GM12878 (cell line): ENCODE measurements around the gene NHSL1. TPM values are rescaled to one million over a fixed set of nuclear protein-coding genes. Genes with fewer than 3 reads are reported as not detected.

Source experiments
- ATAC-seq: fragments of 200-7000 bp; cut with Tn5 transposase; 3 replicates; pipeline ENCODE4 v1.9.1; 2020; ENCODE audit warnings: mild to moderate bottlenecking, moderate library complexity
- BruUV-seq: library from RNA; stranded (reverse); fragments of 400-500 nt; replicated peaks from 2 replicates; lab custom pipeline; 2021; lab: Mats Ljungman, UMichigan
- CTCF ChIA-PET: fragments of 300-600 bp; sonication (Branson Sonifier 250); formaldehyde crosslinking; extraction: SDS; loops from one replicate; lab custom pipeline; 2021; ENCODE audit warnings: inconsistent platforms; lab: Yijun Ruan, JAX
- POLR2A ChIA-PET: fragments of 350-600 bp; formaldehyde crosslinking; extraction: SDS; loops from one replicate; lab custom pipeline; 2021; ENCODE audit warnings: inconsistent platforms; lab: Charles Lee
- RAD21 ChIA-PET: fragments of 300-600 bp; sonication (Branson Sonifier 250); formaldehyde crosslinking; loops from one replicate; lab custom pipeline; 2023; ENCODE audit warnings: antibody characterized with exemption; ENCODE audit not compliant: unreplicated experiment; lab: Charles Lee
- SMC1A ChIA-PET: fragments of 300-600 bp; sonication (Branson Sonifier 250); formaldehyde crosslinking; loops from one replicate; lab custom pipeline; 2023; ENCODE audit not compliant: unreplicated experiment, uncharacterized antibody; lab: Charles Lee
- DNase-seq: peaks from one replicate; pipeline ENCODE4 v3.0.0-alpha.2; 2011; ENCODE audit warnings: low read depth, low spot score
- FAIRE-seq: peaks from 3 replicates; lab custom pipeline; 2011; peaks lifted over from hg19 to GRCh38; lab: Jason Lieb, UNC
- H2AFZ ChIP-seq: 2 replicates; pipeline ENCODE4 v1.6.0; 2011; ENCODE audit warnings: low read depth, low read length, control low read depth; ENCODE audit not compliant: control insufficient read depth
- H3K27ac ChIP-seq: 2 replicates; pipeline ENCODE4 v1.5.1; 2011; ENCODE audit warnings: control low read depth; ENCODE audit not compliant: control insufficient read depth, insufficient read depth
- H3K27me3 ChIP-seq, 2 experiments: replicated peaks in 1 of 2; 2 replicates each; pipeline versions ENCODE4 v1.6.0 to v1.6.1; 2011; ENCODE audit warnings: low read length in 1 of 2; ENCODE audit not compliant: control insufficient read depth in 2 of 2, insufficient read depth in 2 of 2
- H3K36me3 ChIP-seq, 2 experiments: 2 replicates each; pipeline ENCODE4 v1.5.1; 2011; ENCODE audit warnings: low read length in 1 of 2; ENCODE audit not compliant: control insufficient read depth in 2 of 2, insufficient read depth in 2 of 2
- H3K4me1 ChIP-seq: 2 replicates; pipeline ENCODE4 v1.6.1; 2011; ENCODE audit warnings: mild to moderate bottlenecking, low read length, moderate library complexity, mixed read lengths; ENCODE audit not compliant: control insufficient read depth, insufficient read depth
- H3K4me2 ChIP-seq: 2 replicates; pipeline ENCODE4 v1.6.0; 2011; ENCODE audit warnings: control low read depth; ENCODE audit not compliant: control insufficient read depth, insufficient read depth
- H3K4me3 ChIP-seq: fragments of 200-600 bp; sonication (generic); 2 replicates; pipeline ENCODE4 v1.5.1; 2016
- H3K79me2 ChIP-seq: 2 replicates; pipeline ENCODE4 v1.6.0; 2011; ENCODE audit warnings: low read length; ENCODE audit not compliant: control insufficient read depth, insufficient read depth
- H3K9ac ChIP-seq: 2 replicates; pipeline ENCODE4 v1.8.0; 2011; ENCODE audit warnings: low read length, control low read depth, mixed read lengths; ENCODE audit not compliant: control insufficient read depth, insufficient read depth
- H3K9me3 ChIP-seq: replicated peaks from 3 replicates; pipeline ENCODE4 v1.5.1; 2011; ENCODE audit warnings: mild to moderate bottlenecking, low read length; ENCODE audit not compliant: control insufficient read depth, insufficient read depth
- H4K20me1 ChIP-seq: 2 replicates; pipeline ENCODE4 v1.6.0; 2011; ENCODE audit not compliant: control insufficient read depth, insufficient read depth
- KDM1A ChIP-seq: fragments of 200-600 bp; sonication (generic); IDR thresholded peaks from 2 replicates; pipeline ENCODE4 v1.6.1; 2016; ENCODE audit warnings: borderline replicate concordance
- ZNF217 ChIP-seq: fragments of 450-650 bp; IDR thresholded peaks from 2 replicates; pipeline ENCODE4 v1.6.1; 2017; ENCODE audit warnings: antibody characterized with exemption, mild to moderate bottlenecking
- WGBS: methylation state at CpG from one replicate; pipeline ENCODE4 v1.1.6; 2016; ENCODE audit warnings: low lambda C conversion rate; ENCODE audit not compliant: insufficient replicate concordance, insufficient coverage; ENCODE audit errors: missing lambda C conversion rate; 5-methylcytosine and 5-hydroxymethylcytosine counted together
- in situ Hi-C: fragments of 300-500 bp; cut with MboI; formaldehyde crosslinking; loops from 9 replicates; pipeline ENCODE4 v1.14.3; 2018; ENCODE audit warnings: mixed read lengths
- intact Hi-C: fragments of 100-400 bp; cut with micrococcal nuclease; formaldehyde crosslinking; loops from one replicate; pipeline ENCODE4 v1.14.2; 2022; ENCODE audit not compliant: unreplicated experiment
- polyA plus RNA-seq, 11 experiments: library from polyadenylated mRNA; depleted of rRNA in 4 of 11; unstranded in 6 of 11; stranded (reverse) in 5 of 11; fragments of >200 nt; fragmentation: Nextera tagmentation in 4 of 11; fragmentation: Illumina TruSeq in 1 of 11; extraction: Ambion mirVana in 4 of 11; extraction: Trizol in 1 of 11; gene quantifications; 1 replicate in 1 of 11; 2 replicates in 10 of 11; pipeline versions ENCODE4 v1.2.1 to v1.2.3, GENCODE V29; 2011 to 2016; ENCODE audit warnings: inconsistent platforms in 2 of 11, missing spikeins in 2 of 11, low read depth in 1 of 11
- total RNA-seq, 4 experiments: library from RNA; depleted of rRNA in 3 of 4; stranded (reverse); fragments of >200 nt in 3 of 4; fragmentation: Illumina TruSeq in 1 of 4; extraction: Trizol in 1 of 4; gene quantifications; 2 replicates each; pipeline versions ENCODE4 v1.2.1 to v1.2.3, GENCODE V29; 2013 to 2021
- TF ChIP-seq, protein P1 (sequence below): IDR thresholded peaks from 2 replicates; pipeline ENCODE4 v1.6.1; 2012; ENCODE audit warnings: improper control_type of control experiment, low read depth, low read length; ENCODE audit not compliant: insufficient replicate concordance
- TF ChIP-seq, protein P2 (sequence below): fragments of 450-650 bp; IDR thresholded peaks from 2 replicates; pipeline ENCODE4 v1.6.1; 2016; ENCODE audit warnings: mild to moderate bottlenecking

Gene NHSL1
- total and polyA plus RNA-seq, 10 of the 15 experiments (the other 5 are each of a cell fraction or from before 2014, with no cell fraction given), result 0.26 to 14.1 (median 0.90) TPM

DNA sequence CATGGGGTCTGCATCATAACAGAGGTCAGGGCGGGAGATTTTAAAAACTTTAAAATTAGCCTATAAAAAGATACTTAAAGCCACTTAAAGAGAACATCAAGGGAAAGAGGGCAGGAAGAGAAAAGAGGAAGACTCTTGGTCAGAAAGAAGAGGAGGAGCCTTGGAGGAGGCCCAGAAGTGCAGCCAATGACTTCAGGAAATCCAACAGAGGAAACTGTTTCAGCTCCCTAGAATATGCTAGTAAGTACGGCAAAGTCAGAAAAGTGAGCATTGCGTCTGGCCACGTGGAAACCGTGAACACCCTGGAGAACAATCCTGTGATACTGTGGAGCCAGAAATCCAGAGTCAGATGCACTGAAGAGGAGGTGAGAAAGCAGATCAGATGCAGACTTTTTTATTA, 22.5 kb upstream of the NHSL1 start:
- no peaks in the 10 kb centered on the region for H3K79me2 ChIP-seq
- no peak for FAIRE-seq
- WGBS, result 29% methylated on average over 5 of the region's 5 CpGs
- in situ Hi-C loops (loop anchor here (5.0 kb wide), 1 partner anchor 404 kb away; no protein-coding TSS in a partner anchor), intact Hi-C loops (loop anchor here (5.0 kb wide), 1 partner anchor 66 kb away; no protein-coding TSS in a partner anchor)
- no peaks in the 10 kb centered on the region for H3K27me3 ChIP-seq
- CTCF ChIA-PET, result interaction anchor here (1.0 to 7.6 kb wide), 8 partner anchors 11 to 406 kb away, joined by 3 to 65 read pairs (median 12); no protein-coding TSS in a partner anchor
- no peak overlapping the region for H3K4me2 ChIP-seq
- H2AFZ ChIP-seq, result no peak overlapping the region
- no peaks in the 10 kb centered on the region; the same call in 1 of the 2 replicates for H3K4me1 ChIP-seq
- TF ChIP-seq, protein P1, sequence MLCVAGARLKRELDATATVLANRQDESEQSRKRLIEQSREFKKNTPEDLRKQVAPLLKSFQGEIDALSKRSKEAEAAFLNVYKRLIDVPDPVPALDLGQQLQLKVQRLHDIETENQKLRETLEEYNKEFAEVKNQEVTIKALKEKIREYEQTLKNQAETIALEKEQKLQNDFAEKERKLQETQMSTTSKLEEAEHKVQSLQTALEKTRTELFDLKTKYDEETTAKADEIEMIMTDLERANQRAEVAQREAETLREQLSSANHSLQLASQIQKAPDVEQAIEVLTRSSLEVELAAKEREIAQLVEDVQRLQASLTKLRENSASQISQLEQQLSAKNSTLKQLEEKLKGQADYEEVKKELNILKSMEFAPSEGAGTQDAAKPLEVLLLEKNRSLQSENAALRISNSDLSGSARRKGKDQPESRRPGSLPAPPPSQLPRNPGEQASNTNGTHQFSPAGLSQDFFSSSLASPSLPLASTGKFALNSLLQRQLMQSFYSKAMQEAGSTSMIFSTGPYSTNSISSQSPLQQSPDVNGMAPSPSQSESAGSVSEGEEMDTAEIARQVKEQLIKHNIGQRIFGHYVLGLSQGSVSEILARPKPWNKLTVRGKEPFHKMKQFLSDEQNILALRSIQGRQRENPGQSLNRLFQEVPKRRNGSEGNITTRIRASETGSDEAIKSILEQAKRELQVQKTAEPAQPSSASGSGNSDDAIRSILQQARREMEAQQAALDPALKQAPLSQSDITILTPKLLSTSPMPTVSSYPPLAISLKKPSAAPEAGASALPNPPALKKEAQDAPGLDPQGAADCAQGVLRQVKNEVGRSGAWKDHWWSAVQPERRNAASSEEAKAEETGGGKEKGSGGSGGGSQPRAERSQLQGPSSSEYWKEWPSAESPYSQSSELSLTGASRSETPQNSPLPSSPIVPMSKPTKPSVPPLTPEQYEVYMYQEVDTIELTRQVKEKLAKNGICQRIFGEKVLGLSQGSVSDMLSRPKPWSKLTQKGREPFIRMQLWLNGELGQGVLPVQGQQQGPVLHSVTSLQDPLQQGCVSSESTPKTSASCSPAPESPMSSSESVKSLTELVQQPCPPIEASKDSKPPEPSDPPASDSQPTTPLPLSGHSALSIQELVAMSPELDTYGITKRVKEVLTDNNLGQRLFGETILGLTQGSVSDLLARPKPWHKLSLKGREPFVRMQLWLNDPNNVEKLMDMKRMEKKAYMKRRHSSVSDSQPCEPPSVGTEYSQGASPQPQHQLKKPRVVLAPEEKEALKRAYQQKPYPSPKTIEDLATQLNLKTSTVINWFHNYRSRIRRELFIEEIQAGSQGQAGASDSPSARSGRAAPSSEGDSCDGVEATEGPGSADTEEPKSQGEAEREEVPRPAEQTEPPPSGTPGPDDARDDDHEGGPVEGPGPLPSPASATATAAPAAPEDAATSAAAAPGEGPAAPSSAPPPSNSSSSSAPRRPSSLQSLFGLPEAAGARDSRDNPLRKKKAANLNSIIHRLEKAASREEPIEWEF, result no peak
- TF ChIP-seq KDM1A (no peak), ZNF217 (no peak)
- TF ChIP-seq, protein P2, sequence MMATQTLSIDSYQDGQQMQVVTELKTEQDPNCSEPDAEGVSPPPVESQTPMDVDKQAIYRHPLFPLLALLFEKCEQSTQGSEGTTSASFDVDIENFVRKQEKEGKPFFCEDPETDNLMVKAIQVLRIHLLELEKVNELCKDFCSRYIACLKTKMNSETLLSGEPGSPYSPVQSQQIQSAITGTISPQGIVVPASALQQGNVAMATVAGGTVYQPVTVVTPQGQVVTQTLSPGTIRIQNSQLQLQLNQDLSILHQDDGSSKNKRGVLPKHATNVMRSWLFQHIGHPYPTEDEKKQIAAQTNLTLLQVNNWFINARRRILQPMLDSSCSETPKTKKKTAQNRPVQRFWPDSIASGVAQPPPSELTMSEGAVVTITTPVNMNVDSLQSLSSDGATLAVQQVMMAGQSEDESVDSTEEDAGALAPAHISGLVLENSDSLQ, result no peak
- H3K9me3 ChIP-seq, result no peaks in the 10 kb centered on the region; the same call in 2 of the 3 replicates
- BruUV-seq, result no TSS peak
- no peak for ATAC-seq
- no peaks in the 10 kb centered on the region for H3K36me3 ChIP-seq
- RAD21 ChIA-PET, result interaction anchor here (1.0 to 2.5 kb wide), 5 partner anchors 10 to 95 kb away, joined by 3 to 9 read pairs (median 4); no protein-coding TSS in a partner anchor
- no peak overlapping the region for H3K9ac ChIP-seq
- no peak for DNase-seq
- POLR2A ChIA-PET, result no interaction called here
- no peak overlapping the region for H3K27ac ChIP-seq
- SMC1A ChIA-PET, result interaction anchor here (1.1 to 1.5 kb wide), 5 partner anchors 13 to 85 kb away, joined by 3 to 10 read pairs (median 5); no protein-coding TSS in a partner anchor
- no peak overlapping the region for H3K4me3 ChIP-seq
- no peaks in the 10 kb centered on the region for H4K20me1 ChIP-seq
